Osteocyte (in vitro differentiated cells): ENCODE measurements around the gene GPC5. TPM values are rescaled to one million over a fixed set of nuclear protein-coding genes. Genes with fewer than 3 reads are reported as not detected.

ENCODE experiments used
- DNase-seq: peaks from one replicate; pipeline ENCODE4 v3.0.0; 2021; ENCODE audit warnings: mixed read lengths; ENCODE audit not compliant: unreplicated experiment; ENCODE audit errors: extremely low spot score
- H3K27ac Mint-ChIP-seq: one replicate; pipeline ENCODE4 v1.8.0; 2021; ENCODE audit warnings: mild to moderate bottlenecking, mixed read lengths; ENCODE audit not compliant: unreplicated experiment
- H3K27me3 Mint-ChIP-seq: one replicate; pipeline ENCODE4 v1.8.0; 2021; ENCODE audit warnings: mixed read lengths; ENCODE audit not compliant: unreplicated experiment
- H3K36me3 Mint-ChIP-seq: one replicate; pipeline ENCODE4 v1.8.0; 2021; ENCODE audit warnings: mixed read lengths; ENCODE audit not compliant: unreplicated experiment
- H3K4me1 Mint-ChIP-seq: one replicate; pipeline ENCODE4 v1.8.0; 2021; ENCODE audit warnings: mixed read lengths; ENCODE audit not compliant: unreplicated experiment
- H3K4me3 Mint-ChIP-seq: one replicate; pipeline ENCODE4 v1.8.0; 2021; ENCODE audit warnings: mild to moderate bottlenecking, moderate library complexity, mixed read lengths; ENCODE audit not compliant: unreplicated experiment
- H3K9me3 Mint-ChIP-seq: one replicate; pipeline ENCODE4 v1.8.0; 2021; ENCODE audit warnings: mixed read lengths; ENCODE audit not compliant: unreplicated experiment
- total RNA-seq: library from RNA; stranded (reverse); gene quantifications from 2 replicates; pipeline ENCODE4 v1.2.1, GENCODE V29; 2021
- TF ChIP-seq, protein P1 (sequence below): fragments of 200-600 bp; sonication (generic); IDR thresholded peaks from 2 replicates; pipeline ENCODE4 v1.5.0; 2021; ENCODE audit warnings: antibody characterized with exemption, mild to moderate bottlenecking, moderate library complexity

The GPC5 gene
- total RNA-seq, 1 donor from 2014 or later: 12.9 TPM

DNA sequence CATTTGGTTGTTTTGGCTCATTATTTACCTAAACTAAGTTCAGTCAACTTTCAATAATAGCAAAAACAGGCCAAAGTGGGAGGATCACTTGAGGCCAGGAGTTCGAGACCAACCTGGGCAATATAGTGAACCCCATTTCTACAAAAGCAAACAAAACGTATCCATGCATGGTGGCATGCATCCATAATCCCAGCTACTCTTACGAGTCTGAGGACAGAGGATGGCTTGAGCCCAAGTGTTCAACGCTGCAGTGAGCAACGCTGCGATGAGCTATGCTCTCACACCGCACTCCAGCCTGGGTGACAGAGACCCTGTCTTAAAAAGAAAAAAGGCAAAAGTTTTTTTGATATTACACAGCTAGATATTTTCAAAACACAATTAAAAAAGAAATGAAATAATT, 1258.2 kb downstream of the GPC5 start:
- H3K9me3 Mint-ChIP-seq: no peaks in the 10 kb centered on the region

DNA sequence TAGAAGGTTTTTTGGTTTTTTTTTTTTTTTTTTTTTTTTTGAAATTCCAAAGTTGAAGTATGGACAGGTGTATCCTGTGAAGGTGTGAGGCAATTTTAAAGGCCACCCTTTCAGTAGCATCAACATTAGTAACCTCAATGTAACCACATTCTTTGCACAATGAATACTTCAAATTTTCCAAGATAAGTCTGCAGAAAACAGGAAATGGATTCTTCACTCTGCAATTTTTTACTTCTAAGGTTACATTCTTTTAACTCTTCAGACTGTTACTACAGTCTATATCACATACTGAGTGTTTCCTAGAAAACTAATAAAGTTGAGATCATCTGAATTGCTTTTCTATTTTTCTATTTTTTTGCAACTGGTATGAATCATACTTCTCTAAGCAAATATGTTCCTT, 1259.1 kb downstream of the GPC5 start:
- Mint-ChIP-seq H3K9me3 (no peaks in the 10 kb centered on the region), H3K4me3 (no peak overlapping the region), H3K36me3 (no peaks in the 10 kb centered on the region), H3K4me1 (no peaks in the 10 kb centered on the region), H3K27ac (no peak overlapping the region), H3K27me3 (peaks cover 9% of the 10 kb centered on the region)
- no peak for DNase-seq
- TF ChIP-seq, protein P1, sequence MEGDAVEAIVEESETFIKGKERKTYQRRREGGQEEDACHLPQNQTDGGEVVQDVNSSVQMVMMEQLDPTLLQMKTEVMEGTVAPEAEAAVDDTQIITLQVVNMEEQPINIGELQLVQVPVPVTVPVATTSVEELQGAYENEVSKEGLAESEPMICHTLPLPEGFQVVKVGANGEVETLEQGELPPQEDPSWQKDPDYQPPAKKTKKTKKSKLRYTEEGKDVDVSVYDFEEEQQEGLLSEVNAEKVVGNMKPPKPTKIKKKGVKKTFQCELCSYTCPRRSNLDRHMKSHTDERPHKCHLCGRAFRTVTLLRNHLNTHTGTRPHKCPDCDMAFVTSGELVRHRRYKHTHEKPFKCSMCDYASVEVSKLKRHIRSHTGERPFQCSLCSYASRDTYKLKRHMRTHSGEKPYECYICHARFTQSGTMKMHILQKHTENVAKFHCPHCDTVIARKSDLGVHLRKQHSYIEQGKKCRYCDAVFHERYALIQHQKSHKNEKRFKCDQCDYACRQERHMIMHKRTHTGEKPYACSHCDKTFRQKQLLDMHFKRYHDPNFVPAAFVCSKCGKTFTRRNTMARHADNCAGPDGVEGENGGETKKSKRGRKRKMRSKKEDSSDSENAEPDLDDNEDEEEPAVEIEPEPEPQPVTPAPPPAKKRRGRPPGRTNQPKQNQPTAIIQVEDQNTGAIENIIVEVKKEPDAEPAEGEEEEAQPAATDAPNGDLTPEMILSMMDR: no peak

More for the DNA sequence above, 1258.2 kb downstream of the GPC5 start:
- no peak overlapping the region for H3K4me3 Mint-ChIP-seq
- peaks cover 7% of the 10 kb centered on the region for H3K27me3 Mint-ChIP-seq
- H3K27ac Mint-ChIP-seq: no peak overlapping the region
- TF ChIP-seq, protein P1: no peak
- H3K36me3 Mint-ChIP-seq: no peaks in the 10 kb centered on the region
- no peaks in the 10 kb centered on the region for H3K4me1 Mint-ChIP-seq
- no peak for DNase-seq

DNA sequence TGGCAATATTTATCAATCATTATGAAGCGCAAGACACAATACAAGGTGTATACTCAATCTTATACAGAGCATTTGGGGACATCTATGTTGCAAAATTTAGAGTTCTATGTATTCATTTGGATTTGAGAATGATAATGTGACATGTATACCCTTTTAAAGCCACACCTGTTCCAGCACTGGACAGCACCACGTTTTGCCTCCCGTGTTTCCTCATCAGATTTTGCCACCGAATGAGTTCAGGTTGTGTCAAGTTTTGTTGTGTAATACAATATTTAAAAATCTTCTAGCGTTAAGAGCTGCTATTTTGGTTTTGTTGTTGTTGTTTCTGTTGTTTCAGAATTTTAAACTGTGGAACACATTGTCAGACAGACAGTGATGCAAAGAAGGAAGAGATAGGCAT, 1259.9 kb downstream of the GPC5 start:
- Mint-ChIP-seq H3K4me3 (no peak overlapping the region), H3K27me3 (peaks cover 9% of the 10 kb centered on the region), H3K4me1 (no peaks in the 10 kb centered on the region), H3K27ac (no peak overlapping the region), H3K9me3 (no peaks in the 10 kb centered on the region), H3K36me3 (no peaks in the 10 kb centered on the region)
- TF ChIP-seq, protein P1: no peak
- no peak for DNase-seq

DNA sequence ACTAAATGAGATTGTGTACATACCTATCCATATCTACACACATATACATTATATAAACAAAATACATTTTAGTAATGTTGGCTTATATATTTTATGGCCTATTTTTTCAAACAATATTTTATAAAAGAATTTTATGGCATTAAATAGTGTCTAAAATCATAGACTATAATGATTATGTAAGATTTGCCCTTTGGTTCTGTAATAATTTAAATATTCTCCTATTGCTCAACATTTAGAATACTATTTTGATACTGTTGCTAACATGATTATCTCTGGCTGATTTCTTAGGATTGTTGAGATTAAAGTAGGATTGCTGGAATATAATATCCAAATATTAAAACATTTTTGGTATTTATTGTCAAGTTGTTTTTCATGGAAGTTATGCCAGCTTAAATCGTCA, 1263.0 kb downstream of the GPC5 start:
- Mint-ChIP-seq H3K4me1 (no peaks in the 10 kb centered on the region), H3K9me3 (no peaks in the 10 kb centered on the region), H3K4me3 (no peak overlapping the region), H3K27me3 (peaks cover 13% of the 10 kb centered on the region), H3K36me3 (no peaks in the 10 kb centered on the region), H3K27ac (no peak overlapping the region)
- DNase-seq: no peak
- TF ChIP-seq, protein P1: no peak

DNA sequence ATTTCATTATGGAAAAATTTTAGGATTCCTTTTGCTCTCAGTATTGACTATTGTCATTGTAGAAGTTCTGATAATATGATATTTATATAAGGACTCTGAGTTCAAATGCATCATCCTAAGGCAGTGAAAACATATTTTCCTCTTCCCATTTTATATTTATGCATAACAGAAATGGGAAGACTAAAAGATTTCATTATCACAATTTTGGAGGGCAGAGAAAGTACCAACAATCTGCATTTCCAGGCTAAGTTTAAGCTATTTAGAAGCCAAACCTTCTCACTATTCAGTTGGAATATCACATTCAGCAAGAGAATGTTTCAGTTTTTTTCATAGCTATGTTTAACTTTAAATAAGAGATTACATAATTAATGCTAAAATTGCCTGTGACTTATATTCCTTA, 1269.7 kb downstream of the GPC5 start:
- H3K9me3 Mint-ChIP-seq: no peaks in the 10 kb centered on the region
- no peaks in the 10 kb centered on the region for H3K4me1 Mint-ChIP-seq
- no peak overlapping the region for H3K4me3 Mint-ChIP-seq
- H3K36me3 Mint-ChIP-seq: no peaks in the 10 kb centered on the region
- no peak overlapping the region for H3K27ac Mint-ChIP-seq
- H3K27me3 Mint-ChIP-seq: peaks cover 18% of the 10 kb centered on the region
- TF ChIP-seq, protein P1: no peak
- DNase-seq: no peak
